Measurements from ENCODE around the gene MIB2.
"Not testable (repeated sequence)": the region's sequence is repeated elsewhere in the genome, so short reads cannot be mapped to it uniquely, and the experiment has no call there.

MIB2 gene

DNA sequence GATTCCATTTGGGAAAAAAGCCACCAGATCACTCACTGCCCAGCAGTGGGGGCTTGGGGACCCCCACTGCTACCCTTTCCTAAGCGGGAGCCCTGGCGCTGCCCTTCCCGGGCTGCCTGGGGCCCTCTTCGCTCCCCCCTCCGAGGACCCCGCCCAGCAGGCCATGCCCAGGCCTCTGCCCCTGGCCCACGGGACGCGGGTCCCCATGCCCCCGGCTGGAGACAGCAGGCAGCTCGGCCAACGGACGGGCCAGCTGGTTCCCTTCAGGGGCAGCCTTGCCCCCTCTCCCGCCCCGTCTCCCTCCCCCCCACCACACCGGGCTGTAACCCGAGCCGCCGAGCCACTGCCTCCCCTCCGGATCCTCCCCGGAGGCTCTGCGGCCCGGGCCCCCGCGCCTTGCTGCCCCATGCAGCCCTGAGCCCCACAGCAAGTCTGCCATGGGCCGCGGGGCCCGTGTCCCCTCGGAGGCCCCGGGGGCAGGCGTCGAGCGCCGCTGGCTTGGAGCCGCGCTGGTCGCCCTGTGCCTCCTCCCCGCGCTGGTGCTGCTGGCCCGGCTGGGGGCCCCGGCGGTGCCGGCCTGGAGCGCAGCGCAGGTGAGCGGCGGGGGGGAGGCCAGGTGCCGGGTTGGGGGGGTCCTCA, 16.6 kb downstream of the MIB2 start, which contains the start of gene MMP23B:
Gene MMP23B (plus strand): TSS at position 392 of the 639 bp plus-strand sequence. CDS start 46 bp downstream, at position 438.
- FAIRE-seq (no peak), DNase-seq (ENCODE audit: insufficient read length) (peak; percentile 37)
- TF ChIP-seq TAF1 (IDR thresholded peaks at IDR 0.05; ENCODE audit: borderline replicate concordance, low read depth, low read length), result no peak
- TF ChIP-seq POLR2A (IDR thresholded peaks at IDR 0.05; ENCODE audit: low read depth, low read length), result no peak
- TF ChIP-seq POLR2AphosphoS5 (IDR thresholded peaks at IDR 0.05; ENCODE audit: low read depth, low read length), result no peak

DNA sequence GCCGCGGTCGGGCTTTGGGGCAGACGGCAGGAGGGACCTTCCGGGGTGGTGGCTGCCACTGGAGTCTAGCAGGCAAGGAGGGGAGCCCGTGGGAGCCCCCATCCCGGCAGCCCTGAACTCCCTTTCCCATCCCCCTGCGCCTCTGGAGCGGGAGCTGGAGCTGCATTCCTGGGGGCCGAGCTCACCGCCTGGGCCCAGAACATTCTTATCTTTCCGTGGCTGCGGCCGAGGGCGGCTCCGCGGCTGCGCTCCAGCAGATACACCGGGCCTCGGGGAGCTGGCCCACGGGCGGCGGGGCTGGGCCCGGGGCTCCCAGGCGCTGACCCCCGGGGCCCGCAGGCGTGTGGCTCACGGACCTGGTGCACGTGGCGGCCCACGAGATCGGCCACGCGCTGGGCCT, 18.1 kb downstream of the MIB2 start:
- FAIRE-seq; DNase-seq (ENCODE audit: insufficient read length): not testable (repeated sequence)

DNA sequence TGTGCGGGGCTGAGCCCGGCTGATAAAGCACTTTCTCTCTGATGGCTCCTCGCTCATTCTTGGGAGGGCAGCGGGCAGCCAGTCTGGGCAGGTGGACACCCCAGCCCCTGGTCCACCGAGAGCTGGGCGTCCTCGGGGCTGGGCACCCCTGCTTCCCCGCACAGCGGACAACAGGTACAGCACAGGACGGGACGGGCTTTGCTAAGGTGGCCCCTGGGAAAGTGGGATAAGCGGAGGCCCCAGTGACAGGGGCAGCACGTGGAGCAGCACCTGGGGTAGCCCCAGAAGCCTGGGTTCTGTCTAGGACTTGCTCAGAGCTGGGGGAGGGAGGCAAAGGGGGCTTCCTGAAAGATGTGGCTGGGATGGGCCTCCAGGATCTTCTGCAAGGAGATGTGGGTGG, 19.3 kb downstream of the MIB2 start:
- FAIRE-seq; DNase-seq (ENCODE audit: insufficient read length): not testable (repeated sequence)

DNA sequence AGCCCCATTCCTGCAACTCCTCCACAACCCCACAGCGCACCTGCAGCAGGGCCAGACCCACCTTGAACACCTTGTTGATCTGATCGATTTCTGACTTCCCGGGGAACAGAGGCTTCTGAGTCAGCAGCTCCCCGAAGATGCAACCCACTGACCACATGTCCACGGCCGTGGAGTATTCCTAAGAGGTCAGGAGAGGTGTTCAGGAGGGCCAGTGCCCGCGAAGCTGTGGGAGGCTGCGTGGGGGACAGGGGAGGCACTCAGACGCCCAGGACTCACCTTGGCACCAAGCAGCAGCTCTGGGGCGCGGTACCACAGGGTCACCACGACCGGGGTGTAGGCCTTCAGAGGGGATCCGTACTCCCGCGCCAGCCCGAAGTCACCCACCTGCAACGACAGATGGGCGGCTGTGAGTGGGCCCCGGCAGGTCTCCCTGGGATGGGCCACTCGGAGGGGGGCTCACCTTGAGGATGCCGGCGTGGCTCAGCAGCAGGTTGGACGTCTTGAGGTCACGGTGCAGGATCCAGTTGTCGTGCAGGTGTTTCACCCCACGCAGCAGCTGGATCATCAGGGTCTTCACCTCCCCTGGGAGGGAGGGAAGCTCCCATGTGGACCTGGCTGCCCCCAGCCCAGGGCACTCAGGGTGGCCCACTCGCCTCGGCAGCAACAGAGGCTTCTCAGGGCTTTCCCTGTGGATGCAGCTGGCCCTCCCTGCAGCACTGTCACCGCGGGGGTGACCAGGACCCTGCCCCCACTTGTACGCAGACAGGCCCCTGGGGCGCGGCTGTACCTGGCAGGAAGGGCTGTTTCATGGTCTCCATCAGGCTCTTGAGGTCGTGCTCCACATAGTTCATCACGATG, 21.6 kb downstream of the MIB2 start:
- DNase-seq (ENCODE audit: insufficient read length); FAIRE-seq: not testable (repeated sequence)

DNA sequence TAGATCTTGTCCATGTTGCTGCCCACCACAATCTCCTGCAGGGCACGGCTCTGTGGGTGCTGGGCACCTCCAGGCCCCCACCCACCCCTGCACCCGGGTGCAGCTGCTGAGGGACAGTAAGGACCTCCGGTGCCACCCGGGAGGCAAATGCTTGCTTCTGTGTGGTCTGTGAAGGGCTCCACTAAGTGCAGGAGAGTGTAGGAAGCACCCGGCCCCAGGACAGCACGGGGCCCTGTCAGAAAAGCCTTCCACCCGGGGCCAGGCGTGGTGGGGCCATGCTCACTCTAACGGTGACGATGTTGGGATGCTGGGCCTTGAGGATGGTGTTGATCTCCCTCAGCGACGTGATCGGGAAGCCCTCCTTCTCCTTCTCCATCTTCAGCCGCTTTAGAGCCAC, 22.2 kb downstream of the MIB2 start:
- not testable (repeated sequence) for FAIRE-seq; DNase-seq (ENCODE audit: insufficient read length)

DNA sequence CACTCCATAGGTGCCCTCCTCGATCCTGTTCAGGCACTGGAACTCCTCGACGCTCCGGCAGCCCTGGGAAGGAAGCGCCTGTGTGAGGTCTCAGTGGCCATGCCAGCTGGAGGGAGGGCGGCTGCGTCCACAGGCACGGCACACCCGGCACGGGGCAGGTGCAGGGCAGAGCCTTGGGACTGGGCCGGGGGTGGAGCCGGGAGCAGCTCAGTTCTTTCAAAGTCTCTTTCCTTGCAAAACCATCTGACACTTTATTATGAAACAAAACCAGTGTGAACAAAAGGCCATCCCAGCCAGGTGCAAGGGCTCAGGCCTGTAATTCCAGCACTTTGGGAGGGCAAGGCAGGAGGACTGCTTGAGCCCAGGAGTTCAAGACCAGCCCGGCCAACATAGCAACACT, 23.2 kb downstream of the MIB2 start:
- DNase-seq (ENCODE audit: insufficient read length); FAIRE-seq: not testable (repeated sequence)

DNA sequence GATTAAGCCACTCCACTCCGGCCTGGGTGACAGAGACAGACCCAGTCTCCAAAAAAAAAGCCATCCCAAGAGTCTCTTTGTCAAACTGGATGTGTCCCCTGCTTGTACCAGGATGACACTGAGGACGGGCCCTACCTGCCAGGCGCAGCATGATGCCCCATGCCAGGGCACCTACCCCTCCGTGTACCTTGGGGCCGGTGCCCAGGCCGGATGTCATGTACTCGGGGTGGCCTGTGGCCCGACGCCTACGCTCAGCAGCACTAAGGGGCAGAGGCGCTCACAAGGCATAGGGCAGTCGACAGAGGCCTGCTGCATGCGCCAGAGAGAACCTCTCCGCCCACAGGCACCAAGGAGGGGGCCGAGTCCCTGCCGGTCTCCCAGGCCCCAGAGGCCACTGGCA, 24.1 kb downstream of the MIB2 start:
- FAIRE-seq; DNase-seq (ENCODE audit: insufficient read length): not testable (repeated sequence)

DNA sequence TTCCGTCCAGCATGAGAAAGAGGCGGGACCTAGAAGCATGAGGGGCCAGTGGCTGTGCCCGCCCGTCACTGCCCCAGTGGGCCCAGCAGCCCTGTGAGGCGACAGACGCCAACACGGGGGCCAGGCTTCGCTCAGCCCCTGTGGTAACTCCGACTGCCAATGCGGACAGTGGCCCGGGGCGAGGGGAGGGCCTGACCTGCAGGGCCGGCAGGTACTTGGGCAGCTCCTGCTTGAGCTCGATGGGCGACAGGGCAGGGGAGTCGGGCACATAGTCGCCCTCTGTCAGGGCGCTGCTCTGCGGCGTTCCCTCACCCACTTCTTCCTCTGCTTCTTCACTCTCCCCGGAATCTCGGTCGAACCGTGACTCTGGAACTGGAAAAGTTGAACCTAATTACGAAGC, 24.8 kb downstream of the MIB2 start:
- FAIRE-seq, result not testable (repeated sequence)

DNA sequence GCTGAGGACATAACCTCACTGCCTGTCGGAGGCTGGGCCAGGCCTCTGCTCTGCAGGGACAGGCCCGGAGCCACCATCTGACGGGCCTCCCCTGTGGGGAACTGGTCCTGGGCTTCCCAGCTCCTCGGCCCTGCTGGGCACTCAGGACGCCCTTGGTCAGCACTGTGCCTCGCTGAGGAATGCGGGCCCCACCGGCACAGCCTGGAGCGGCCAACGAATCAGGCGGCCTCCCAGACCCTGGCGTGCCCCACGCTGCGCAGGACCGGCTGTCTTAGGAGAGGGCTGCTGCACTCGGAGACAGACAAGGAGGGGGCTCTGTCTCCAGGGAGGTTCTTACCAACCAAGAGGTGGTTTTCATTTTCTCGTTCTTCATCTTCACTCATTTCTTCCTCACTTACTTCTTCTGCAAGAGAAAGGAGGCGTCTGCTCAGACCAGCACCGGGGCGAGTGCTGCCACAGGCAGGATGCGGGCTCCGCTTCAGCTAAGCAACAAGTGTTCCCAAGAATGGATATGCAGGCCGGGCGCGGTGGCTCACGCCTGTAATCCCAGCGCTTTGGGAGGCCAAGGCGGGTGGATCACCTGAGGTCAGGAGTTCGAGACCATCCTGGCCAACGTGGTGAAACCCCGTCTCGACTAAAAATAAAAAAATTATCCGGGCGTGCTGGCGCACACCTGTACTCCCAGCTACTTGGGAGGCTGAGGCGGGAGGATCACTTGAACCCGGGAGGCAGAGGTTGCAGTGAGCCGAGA, 25.6 kb downstream of the MIB2 start:
- FAIRE-seq; DNase-seq (ENCODE audit: insufficient read length): not testable (repeated sequence)

More for the DNA sequence above, 24.8 kb downstream of the MIB2 start:
- DNase-seq (ENCODE audit: insufficient read length), result not testable (repeated sequence)

DNA sequence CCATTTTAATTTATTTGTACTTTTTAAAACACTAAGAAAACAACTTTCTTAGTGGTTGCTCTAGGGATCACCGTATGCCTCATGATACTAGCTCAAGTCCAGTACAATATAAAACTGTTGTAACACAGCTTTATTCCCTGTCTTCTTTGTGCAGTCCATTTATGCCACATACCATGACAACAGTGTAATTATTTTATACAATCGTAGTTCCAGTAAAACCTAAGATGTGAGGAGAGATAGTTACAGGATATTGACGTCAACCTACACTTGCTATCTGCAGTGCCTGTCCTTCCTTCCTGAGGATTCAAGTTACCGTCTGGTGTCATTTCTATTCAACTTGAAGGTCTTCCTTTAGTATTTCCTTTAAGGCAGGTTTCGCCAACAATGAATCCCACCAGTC, 31.0 kb downstream of the MIB2 start:
- not testable (repeated sequence) for FAIRE-seq; DNase-seq (ENCODE audit: insufficient read length)

DNA sequence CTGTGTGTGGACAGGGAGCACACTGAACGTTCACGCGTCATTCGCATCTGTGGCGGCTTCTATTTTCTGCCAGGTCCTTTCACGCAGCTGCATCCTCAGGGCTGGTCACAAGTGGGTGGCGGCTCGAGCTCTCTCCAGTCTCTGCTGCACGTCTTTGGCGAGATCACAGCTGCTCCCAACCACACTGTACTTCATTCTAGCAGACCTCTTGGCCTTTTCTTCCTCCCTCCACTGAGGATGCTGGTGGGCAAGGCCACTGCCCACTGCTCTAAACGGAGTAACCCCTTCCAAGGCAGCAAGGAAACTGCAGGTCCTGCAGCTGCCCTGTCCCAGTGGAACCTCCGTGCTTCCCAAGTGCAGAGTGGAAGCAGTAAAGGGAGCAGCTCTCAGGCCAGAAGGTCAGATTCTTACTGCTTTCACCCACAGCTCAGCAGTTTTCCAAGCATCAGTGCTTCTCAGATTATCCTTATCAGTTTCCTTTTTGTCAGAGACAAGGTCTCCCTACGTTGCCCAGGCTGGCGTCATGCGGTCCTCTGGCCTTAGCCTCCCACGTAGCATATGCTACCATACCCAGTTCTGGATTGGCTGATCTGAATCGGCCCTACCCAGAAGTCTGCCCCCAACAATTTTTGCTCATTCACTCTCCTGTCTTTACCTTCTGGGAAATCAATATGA, 32.4 kb downstream of the MIB2 start:
- DNase-seq (ENCODE audit: insufficient read length); FAIRE-seq: not testable (repeated sequence)

DNA sequence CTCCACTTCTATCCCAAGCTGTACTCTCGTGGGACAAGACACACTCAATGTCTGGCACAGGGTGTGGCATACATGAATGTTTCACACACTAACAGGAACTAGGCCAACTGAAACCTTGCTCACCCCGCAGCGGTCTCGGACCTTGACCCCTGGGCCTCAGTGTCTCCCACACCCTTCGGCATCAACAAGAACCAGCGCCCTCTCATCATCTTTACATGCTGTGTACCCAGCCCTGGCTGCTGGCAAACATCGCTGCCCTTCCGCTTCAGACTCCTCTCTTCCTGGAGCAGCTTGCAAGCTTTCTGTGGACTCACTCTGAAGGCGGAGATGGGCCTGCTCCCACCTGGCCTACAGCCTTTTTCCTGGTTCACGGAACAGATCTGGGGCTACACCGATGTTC, 33.0 kb downstream of the MIB2 start:
- not testable (repeated sequence) for DNase-seq (ENCODE audit: insufficient read length); FAIRE-seq

DNA sequence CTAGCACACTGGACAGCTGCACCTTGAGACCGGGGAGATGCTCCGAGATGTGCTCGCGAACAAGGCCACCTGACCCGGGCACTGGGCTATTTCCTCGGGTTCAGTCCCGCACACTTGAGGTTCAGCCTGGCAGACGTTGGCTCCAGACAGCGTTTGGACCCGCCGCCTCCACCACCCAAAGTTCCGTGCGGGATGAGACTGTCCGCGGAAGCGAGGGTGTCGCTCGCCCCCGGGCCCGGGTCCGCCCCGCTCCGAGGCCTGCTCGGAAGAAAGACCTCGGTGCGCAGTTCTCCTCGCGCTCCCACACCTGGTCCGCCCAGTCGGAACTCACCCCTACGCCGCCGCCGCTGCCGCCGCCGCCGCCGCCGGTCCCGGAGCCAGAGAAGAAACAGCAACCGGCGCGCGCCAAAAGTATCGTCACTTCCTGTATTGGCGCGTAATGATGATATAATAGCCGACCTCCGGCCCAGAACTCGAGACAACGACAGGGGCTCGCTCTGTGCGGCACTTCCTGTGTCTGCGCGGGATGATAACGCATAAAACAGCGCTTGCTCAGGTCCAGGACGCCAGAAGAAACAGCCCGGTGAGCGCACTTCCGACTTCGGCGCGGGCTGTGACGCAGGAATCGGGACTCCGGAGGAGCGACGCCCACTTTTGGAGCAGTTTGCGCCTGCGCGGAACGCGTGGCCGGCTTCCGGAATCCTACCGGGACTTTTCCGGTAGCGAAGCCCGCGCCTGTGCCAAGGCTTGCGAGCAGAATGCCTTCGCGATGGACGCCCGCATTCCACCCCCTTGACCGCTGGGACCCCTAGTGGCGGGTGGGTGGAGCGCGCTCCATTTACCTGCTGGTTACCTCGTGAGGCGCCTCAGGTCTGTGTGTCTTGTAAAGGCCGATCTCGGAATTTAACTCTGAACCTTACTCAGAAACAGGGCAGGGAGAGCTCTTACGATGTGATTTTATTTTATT, 43.6 kb downstream of the MIB2 start, which contains the start of gene CDK11B:
Gene CDK11B (minus strand): TSS at position 422 of the 967 bp plus-strand sequence. CDS start 1,519 bp downstream, outside the sequence.
- FAIRE-seq, result peak; percentile 95
- peak; percentile 83 for DNase-seq (ENCODE audit: insufficient read length)

DNA sequence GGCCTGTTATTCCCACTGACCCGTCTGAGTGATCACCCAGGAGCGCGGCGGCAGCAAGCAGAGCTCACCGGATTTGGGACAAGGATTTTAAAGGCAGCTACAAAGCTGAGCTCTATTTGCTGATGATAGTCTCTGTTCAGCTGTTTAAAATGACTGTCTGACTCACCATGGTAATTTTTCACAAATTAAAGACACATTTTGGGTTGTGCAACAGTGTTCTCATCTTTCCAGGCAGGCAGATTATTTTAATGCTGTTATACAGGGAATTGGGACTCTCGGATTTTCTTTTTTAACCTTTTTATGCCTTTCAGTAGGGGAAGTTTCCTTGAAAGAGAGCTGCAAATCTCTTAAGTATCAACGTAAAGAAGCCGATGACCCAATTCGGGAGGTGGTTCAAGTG, 47.1 kb downstream of the MIB2 start:
- FAIRE-seq; DNase-seq (ENCODE audit: insufficient read length): not testable (repeated sequence)

More for the DNA sequence above, 43.6 kb downstream of the MIB2 start, which contains the start of gene CDK11B:
- TF ChIP-seq POLR2AphosphoS5 (IDR thresholded peaks at IDR 0.05; ENCODE audit: low read depth, low read length), result 0 out of 2 replicates have a peak, but pooled peaks have one; percentile 42
- TF ChIP-seq POLR2A (IDR thresholded peaks at IDR 0.05; ENCODE audit: low read depth, low read length), result peak; percentile 49; the same call in 1 of the 2 replicates

DNA sequence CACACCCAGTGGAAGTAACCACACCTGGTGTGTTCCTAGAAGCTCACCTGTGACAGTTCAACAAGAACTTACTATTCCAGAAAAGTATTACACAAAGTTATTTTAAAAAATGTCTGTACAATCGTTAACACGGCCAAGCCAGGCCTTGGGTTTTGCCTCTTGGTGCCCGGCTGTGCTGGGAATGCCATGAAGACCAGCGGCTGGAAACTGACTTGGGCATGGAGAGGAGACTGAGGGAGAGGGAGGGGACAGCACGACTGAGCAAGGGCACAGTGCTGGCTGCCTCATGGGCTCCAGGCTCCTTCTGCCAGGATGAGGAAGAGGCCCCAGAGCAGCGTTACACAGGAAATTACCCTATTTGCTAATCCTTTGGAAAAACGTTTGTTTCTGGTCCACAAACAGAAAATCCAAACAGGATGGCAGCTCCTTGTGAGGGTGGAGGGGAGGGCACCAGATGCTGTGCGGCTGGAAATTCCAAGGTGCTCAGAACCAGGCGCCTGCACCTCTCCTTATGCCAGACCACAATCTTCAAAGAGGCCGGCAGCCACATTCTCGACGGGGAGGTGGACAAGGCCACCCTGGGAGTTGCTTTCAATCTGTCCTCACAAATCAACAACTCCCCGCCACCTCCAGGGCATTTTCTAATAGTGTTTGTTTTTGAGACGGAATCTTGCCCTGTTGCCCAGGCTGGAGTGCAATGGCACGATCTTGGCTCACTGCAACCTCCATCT, 47.7 kb downstream of the MIB2 start:
- not testable (repeated sequence) for FAIRE-seq; DNase-seq (ENCODE audit: insufficient read length)

DNA sequence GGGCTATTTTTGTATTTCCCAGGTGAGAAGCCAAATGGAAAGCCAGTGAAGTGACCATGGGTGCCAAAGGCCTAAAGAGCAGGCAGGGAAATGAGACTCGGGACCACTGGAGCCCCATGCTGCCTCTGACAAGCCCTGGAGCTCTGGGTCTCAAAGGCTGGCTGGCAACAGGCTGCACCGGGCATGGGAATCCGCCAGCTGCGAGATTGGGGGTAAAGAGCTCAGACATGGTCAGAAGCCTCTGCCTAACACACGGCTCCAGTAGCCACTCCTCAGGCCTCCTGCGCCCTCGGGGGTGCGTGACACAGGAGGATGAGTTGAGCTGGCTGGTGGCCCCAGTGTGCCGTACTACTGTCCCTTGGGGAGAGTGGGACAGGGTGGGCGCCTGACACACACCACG, 49.0 kb downstream of the MIB2 start:
- DNase-seq (ENCODE audit: insufficient read length); FAIRE-seq: not testable (repeated sequence)

Measured in GM12892 (cell line).